ENCODE results near the gene NXT2. TPM values are rescaled to one million over a fixed set of nuclear protein-coding genes. Genes with fewer than 3 reads are reported as not detected.
"Not testable (repeated sequence)": the region's sequence is repeated elsewhere in the genome, so short reads cannot be mapped to it uniquely, and the experiment has no call there.

NXT2 gene
- 10 to 100 TPM; 12.4 to 13.1 TPM for total RNA-seq

DNA sequence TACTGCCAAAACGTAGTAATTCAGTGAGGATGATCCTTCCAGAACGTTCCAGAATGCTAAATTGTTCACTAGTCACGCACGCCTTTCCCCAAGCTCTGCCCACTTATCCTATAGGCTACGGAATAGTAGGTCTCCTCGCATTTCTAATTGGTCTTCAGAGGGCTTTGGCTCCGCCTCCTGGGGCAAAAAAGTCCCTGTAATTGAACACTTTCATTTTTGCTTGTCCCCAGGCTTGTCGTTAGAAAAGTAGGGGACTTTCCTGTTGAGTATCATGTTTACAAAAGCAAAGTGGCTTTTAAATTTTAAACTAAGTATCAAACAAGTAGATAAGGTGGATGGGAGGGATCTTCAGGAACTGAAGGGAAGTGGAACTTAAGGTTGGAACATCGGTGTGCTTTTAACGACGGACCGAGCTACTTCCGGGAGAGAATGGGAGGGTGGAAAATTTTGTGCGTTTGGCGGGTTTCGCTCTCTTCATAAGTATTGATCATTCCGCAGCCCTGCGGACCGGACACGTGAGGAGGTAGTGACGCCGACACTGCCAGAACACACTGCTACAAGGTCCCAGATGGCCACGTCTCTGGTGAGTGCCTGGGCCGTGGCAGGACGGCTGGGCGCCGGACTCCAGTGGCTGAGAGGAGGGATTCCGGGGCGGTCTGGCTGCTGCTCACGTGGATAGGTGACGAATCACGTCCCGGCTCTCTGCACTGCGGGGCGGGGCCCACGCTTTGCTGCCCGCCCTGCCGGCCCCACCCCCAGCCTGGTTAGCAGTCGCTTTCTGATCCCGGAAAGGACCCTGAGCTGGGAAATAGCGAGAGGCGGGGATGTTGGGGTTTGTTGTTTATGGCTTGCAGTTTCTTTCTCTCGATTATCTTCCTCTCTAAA, at the start of gene NXT2:
Gene NXT2 (plus strand): TSS at position 406 of the 885 bp plus-strand sequence. CDS start 163 bp downstream, at position 569.
- POLR2A ChIA-PET = no interaction called here
- CTCF ChIA-PET = interaction anchor here (1.1 kb wide), 1 partner anchor 51 kb away, joined by 4 read pairs; no protein-coding TSS in a partner anchor

DNA sequence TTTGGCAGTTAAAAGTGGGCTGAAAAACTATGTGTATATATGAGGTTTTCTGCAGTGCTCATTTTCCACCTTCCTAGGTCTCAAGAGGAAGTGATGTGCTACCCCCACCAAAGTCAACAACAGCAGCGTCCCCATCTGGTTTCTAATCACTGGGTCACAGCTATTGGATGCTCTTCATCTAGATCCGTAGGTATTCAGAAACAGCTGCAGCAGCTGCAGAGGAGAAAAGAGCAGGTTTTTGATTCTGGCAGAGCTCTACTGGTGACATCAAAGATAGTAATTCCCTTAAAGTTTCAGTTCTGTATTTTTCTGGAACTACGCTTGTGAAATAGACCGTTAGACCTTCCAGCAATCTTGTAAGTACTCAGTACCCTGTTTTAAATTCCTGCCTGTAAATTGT, 49.0 kb upstream of the NXT2 start:
- ChIA-PET POLR2A (no interaction called here), CTCF (no interaction called here)

DNA sequence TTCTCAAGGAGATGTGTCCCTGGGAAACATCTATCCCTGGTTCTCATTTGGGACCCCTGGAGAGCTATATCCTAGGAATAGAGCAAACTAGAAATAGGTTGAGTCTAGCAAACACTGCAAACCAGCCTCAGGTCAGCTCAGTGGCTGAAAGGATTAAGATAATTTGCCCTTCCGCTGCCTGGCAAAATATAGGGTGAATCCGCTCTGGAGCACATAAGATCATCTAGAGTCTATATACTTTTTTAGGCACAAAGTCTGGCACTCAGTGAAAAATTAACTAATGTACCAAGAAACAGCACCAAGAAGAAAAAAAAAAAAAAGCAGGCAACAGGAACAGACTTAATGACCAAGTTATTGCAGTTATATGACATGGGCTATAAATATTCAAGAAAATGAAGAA, 47.5 kb upstream of the NXT2 start:
- ChIA-PET POLR2A (no interaction called here), CTCF (interaction anchor here (0.7 kb wide), 1 partner anchor 398 kb away, joined by 3 read pairs; no protein-coding TSS in a partner anchor)

DNA sequence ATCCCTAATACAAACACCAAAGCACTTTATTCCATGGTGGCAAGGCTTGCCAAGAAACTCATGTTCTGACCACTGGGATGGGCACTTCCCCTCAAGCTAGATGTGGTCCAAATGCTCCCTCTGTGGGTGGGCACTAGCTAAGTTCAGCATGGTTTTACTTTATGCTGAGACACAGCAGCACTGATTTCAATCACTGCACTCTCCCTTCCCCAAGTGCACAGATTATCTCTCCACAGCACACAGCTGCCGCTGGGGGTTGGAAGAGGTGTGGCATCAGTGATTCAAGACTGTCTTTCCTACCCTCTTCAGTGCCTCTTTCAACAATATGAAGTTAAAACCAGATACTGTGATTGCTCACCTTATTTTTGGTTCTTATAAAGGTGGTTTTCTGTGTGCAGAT, 38.2 kb upstream of the NXT2 start:
- POLR2A ChIA-PET = no interaction called here
- CTCF ChIA-PET = no interaction called here

DNA sequence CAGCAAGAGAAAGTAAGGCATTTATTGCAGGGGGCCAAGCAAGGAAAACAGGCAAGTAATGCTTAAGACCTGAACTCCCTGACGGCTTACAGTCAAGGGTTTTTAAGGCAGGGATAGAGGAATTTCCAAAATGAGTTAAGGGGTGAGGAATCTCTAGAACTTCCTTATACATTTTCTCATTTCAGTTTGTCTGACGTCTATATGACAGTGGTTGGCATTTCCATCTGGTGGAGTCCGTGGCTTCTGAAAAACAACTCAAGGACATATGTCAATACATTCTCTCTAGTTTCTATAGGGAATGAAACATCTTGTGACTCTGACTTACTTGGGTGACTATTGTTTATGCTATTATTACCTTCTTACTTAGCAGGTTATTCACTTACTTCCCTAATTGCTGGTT, 35.5 kb upstream of the NXT2 start:
- CTCF ChIA-PET = no interaction called here
- POLR2A ChIA-PET = no interaction called here

DNA sequence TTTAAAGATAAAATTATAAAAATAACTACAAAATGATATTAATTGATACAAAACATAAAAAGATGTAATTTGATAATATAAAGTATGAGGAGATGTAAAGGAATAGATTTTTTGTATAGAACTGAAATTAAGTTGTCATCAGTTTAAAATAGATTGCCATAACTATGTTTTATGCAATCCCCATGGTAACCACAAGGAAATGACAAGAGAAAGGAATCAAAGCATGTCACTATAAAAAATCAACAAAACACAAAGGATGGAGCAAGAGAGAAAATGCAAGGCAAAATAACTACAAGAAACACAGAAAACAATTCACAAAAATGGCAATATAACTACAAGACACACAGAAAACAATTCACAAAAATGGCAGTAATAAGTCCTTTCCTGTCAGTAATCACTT, 27.7 kb upstream of the NXT2 start:
- CTCF ChIA-PET = no interaction called here
- POLR2A ChIA-PET = no interaction called here

DNA sequence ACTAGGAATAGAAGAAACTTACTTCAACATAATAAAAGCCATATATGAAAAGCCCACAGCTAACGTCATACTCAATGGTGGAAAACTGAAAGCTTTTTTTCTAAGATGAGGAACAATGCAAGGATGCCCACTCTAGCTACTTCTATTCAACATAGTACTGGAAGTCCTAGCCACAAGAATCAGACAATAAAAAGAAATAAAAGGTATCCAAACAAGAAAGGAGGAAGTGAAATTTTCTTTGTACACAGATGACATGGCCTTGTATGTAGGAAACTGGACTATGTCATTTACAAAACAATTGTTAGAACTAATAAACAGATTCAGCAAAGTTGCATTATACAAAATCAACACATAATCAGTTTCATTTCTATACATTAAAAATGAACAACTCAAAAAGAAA, 25.5 kb upstream of the NXT2 start:
- POLR2A ChIA-PET = no interaction called here
- CTCF ChIA-PET = no interaction called here

DNA sequence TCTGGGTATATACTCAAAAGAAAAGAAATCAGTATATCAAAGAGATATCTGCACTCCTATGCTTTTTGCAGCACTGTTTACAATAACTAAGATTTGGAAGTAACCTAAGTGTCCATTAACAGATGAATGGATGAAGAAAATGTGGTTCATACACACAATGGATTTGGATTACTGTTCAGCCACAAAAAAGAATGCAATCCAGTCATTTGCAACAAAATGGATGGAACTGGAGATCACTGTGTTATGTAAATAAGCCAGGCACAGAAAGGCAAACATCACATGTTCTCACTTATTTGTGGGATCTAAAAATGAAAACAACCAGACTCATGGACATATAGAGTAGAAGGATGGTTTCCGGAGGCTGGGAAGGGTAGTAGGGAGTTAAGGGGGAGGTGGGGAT, 17.6 kb upstream of the NXT2 start:
- CTCF ChIA-PET = no interaction called here
- POLR2A ChIA-PET = no interaction called here

DNA sequence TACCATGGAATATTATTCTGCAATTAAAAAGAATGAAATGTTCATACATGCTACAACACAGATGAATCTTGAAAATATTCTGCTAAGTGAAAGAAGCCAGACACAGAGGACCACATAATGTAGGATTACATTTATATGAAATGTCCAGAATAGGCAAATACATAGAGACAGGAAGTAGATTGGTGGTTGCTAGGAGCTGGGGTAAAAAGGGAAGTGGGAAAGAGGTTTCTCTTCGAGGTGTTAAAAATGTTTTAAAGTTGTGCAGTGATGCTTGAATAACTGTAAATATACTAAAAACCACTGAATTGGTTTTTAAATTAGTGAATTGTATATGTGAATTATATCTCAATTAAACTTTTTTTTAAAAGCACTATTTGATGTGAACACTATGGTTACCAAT, 3.6 kb upstream of the NXT2 start:
- CTCF ChIA-PET = no interaction called here
- POLR2A ChIA-PET = no interaction called here

DNA sequence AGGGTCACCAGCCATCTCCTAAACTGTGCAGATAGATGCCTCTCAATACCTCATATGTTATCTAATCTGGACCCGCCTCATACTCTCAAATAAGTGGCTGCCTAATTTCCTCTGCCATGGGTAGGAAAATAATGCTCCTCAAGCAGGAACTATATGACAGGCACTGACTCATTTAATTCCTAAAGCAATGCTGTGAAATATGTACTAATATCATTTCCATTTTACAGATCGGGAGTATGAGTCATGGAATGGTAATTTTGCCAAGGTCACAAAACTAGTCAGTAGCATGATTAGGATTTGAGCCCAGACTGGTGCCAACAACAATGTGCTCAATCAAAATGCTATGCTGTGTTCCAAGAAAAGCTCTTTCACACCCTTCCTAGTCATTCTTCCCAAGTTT, 3.0 kb upstream of the NXT2 start:
- ChIA-PET CTCF (no interaction called here), POLR2A (no interaction called here)

DNA sequence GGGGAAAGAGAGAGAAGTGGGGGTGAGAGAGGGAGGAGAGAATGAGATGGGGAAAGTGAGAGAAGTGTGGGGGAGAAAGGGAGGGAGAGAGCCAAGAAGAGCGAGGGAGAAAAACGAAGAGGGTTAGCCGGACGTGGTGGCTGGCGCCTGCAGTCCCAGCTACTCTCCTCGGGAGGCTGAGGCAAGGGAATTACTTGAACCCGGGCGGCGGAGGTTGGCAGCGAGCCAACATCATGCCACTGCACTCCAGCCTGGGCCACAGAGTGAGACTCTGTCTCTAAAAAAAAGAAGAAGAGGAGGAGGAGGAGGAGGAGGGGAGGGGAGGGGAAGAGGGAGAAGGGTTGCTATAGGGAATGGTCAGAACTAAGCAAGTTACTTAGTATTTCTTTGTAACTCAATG, 1.7 kb upstream of the NXT2 start:
- CTCF ChIA-PET = no interaction called here
- POLR2A ChIA-PET = no interaction called here

DNA sequence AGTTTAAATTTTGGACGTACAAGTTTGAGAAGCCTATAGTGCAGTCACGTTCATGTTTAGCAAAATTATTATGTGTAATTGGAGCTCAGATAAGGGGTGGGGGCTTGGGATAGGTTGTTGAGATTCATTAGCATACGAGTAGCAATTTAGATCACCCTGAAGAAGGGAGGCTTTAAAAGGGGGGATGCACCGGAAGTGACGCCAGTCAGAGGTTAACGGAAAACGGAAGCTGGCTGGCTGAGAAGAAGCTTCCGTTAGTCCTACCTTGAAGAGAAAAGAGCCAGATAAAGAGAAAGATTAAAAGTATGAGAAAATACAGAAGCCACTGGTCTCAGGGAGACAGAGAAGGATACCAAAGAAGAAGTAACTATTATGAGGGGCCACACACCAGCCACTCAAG, 1.1 kb upstream of the NXT2 start:
- ChIA-PET CTCF (no interaction called here), POLR2A (no interaction called here)

DNA sequence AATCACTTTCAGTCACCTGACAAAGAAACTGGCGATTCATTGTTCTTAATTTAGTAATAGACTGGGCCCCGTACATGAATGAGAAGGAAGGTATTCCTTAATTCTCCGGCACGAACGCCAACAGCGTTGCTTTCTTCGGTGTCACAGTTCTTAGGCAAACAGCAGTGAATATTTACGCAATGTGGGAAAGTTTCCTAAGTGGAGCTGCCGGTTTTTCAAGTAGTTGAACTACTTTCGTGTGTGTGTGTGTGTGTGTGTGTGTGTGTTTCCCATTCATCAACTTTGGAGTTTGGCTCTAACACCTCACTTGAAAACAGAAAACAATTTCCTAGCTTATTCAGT, 651 bp downstream of the NXT2 start:
- ChIA-PET POLR2A (no interaction called here), CTCF (interaction anchor here (1.1 kb wide), 1 partner anchor 52 kb away, joined by 4 read pairs; no protein-coding TSS in a partner anchor)

DNA sequence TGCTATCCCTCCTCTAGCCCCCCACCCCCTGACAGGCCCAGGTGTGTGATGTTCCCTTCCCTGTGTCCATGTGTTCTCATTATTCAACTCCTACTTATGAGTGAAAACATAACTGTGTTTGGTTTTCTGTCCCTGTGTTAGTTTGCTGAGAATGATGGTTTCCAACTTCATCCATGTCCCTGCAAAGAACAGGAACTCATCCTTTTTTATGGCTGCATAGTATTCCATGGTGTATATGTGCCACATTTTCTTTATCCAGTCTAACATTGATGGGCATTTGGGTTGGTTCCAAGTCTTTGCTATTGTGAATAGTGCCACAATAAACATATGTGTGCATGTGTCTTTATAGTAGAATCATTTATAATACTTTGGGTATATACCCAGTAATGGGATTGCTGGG, 2.4 kb downstream of the NXT2 start:
- POLR2A ChIA-PET, CTCF ChIA-PET: not testable (repeated sequence)

DNA sequence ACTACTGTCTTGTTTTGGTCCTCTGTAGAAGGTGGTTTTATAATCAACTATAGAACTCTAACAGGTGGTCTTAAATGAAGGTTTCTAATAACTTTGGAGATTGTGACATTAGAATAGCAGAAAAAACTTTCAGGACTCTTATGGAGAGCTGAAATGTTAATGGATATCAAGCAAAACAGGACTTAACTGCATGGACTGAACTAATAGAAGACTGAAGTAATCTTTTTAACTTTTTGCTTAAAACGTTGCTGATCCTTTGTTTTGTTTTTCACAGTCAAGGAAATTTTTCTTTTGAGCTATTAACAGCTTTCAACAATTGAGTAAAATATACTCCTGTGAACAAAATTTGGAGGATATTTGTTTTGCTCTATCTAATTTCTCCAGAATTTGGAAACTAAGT, 17.2 kb downstream of the NXT2 start:
- POLR2A ChIA-PET = no interaction called here
- CTCF ChIA-PET = no interaction called here

DNA sequence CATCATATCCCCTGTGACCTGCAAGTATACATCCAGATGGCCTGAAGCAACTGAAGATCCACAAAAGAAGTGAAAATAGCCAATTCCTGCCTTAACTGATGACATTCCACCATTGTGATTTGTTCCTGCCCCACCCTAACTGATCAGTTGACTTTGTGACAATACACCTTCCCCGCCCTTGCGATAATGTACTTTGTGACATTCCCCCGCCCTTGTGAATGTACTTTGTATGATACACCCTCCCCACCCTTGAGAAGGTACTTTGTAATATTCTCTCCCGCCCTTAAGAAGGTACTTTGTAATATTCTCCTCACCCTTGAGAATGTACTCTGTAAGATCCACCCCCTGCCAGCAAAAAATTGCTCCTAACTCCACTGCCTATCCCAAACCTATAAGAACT, 39.4 kb downstream of the NXT2 start:
- POLR2A ChIA-PET, CTCF ChIA-PET: not testable (repeated sequence)

DNA sequence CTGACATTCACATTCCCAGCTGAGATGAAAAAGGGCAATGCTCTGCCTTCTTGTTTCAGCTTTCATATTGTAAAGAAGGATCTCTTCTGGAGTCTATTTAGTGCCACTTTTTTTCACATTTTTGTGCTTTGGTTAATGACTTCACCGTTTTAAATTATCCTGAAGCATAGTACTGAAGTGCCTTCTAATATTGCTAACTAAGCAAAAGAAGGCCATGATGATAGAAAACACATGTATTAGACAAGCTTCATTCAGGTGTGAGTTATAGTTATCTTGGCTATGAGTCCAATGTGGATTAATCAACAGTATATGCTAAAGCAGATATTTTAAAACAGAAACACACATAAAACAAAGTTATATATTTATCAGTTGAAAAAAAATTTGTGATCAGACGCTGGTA, 40.4 kb downstream of the NXT2 start:
- ChIA-PET POLR2A (no interaction called here), CTCF (no interaction called here)

DNA sequence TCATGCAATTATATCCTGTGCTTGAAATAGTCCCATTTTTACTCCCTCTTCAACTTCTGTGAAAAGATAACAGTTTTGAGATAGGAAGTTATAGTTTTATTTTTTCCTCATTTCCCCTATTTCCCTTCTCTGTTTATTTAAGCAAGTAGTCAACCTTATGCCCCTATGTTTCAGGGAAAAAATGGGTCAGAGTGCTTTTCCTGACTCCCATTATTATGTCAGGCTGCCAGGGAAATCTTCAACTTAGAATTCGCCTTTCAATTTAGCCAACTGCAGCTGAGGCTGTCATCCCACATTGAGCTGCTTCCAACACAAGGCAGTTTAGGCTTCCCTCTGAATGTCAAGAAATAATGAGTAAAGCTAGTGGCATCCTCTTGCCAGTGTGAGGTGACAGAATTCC, 42.3 kb downstream of the NXT2 start:
- ChIA-PET CTCF (no interaction called here), POLR2A (no interaction called here)

DNA sequence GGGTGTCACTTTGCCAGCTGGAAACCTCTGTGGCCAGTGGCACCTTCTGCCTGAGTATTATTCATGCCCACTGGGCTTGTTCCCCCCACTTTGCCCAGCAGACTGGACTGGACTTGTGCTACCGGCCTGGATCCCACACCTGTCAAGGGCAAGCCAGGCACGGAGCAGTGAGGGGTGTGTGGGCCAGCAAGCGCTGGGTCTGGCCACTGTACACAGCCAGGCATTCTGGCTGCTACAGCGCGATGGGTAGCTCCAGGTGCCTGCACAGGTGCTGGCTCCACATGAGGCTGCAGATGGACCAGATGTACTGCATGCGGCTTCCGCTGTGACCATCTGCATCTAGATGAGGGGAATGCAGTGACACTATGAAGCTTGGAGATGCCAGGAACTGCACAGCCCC, 48.8 kb downstream of the NXT2 start:
- POLR2A ChIA-PET = no interaction called here
- CTCF ChIA-PET = no interaction called here

DNA sequence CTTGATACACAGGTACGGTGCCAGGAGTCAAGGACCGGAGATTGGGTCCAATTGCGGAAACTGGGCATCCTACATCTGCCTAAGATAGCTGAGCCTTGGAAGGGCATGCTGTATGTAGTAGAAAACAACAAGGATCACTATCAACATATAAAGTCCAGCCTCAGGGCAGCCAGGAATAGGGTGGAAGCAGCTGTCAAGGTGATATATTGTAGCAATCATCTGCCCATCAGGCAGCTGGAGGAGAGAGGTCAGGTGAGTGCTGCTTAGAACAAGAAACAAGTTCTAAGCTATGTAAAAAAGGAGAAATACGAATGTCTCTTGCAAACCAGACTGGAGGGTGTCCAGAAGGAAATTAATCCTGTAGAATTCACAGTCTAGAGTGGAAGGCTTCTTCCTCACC, 53.5 kb downstream of the NXT2 start:
- CTCF ChIA-PET = no interaction called here
- POLR2A ChIA-PET = no interaction called here
